GM15510 (cell line): ENCODE data around the gene DVL1.

Experiments
- POLR2A ChIP-seq: IDR thresholded peaks from 3 replicates; pipeline ENCODE4 v1.6.1; 2011; ENCODE audit warnings: borderline replicate concordance; ENCODE audit not compliant: insufficient read length; ENCODE audit errors: extremely low read depth

Gene DVL1

DNA sequence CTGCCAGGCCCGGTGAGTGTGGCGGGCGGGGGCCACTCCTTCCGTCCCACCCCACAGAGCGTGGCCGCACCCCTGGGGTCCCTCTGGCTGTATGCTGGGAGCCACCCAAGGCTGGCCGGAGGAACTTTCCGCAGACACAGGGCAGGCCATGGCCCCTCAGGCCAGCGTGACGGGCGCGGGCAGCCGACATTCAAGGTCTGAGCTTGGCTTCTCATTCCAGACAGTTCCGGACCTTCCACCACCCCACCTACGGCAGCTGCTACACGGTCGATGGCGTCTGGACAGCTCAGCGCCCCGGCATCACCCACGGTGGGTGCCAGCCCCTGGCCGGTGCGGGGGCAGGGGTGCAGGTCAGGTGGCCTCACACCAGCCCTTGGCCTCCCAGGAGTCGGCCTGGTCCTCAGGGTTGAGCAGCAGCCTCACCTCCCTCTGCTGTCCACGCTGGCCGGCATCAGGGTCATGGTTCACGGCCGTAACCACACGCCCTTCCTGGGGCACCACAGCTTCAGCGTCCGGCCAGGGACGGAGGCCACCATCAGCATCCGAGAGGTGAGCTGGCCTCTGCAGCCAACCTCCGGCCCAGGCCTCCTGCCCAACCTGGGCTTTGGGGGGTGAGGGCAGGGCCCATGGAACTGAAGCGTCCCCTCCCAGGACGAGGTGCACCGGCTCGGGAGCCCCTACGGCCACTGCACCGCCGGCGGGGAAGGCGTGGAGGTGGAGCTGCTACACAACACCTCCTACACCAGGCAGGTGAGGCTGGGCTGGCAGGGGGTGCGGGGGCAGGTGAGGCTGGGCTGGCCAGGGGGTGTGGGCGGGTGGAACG is 61.7 kb downstream of the DVL1 start:
- TF ChIP-seq POLR2A: no peak

GRCh38 chr1:1286313-1287261 is 62.6 kb downstream of the DVL1 start:
- no peak for TF ChIP-seq POLR2A

GRCh38 chr1:1285611-1286311 is 63.5 kb downstream of the DVL1 start:
- TF ChIP-seq POLR2A: no peak
